Measurements from ENCODE around the gene AOC1.

The AOC1 gene

GRCh38 chr7:150910996-150911422 lies 58.7 kb downstream of the AOC1 start:
- no peak overlapping the region for H3K4me2 ChIP-seq (ENCODE audit: low read length)
- TF ChIP-seq CTCF (IDR thresholded peaks at IDR 0.05) = no peak
- no peak overlapping the region for H2AFZ ChIP-seq
- no peak overlapping the region for H3K27ac ChIP-seq
- no peaks in the 10 kb centered on the region for H3K36me3 ChIP-seq (ENCODE audit: control insufficient read depth, insufficient read depth, low read length)
- H3K9ac ChIP-seq = no peak overlapping the region
- H3K27me3 ChIP-seq (ENCODE audit: control insufficient read depth, insufficient read depth, low read length) = no peaks in the 10 kb centered on the region
- H3K4me1 ChIP-seq = no peaks in the 10 kb centered on the region
- no peaks in the 10 kb centered on the region for H3K9me3 ChIP-seq (ENCODE audit: control insufficient read depth, low read length)
- H3K79me2 ChIP-seq = no peaks in the 10 kb centered on the region
- no peak overlapping the region for H3K4me3 ChIP-seq (ENCODE audit: low read depth, low read length)
